NCI-H187 treated with DMSO at 0.1 percent for 48 hours (cell line): ENCODE data around the gene SGSM2.

Source experiments
- DNase-seq: peaks from one replicate; lab custom pipeline; 2025; lab: John Stamatoyannopoulos, UW

Gene SGSM2

GRCh38 chr17:2387086-2388019 lies 50.1 kb downstream of the SGSM2 start:
- DNase-seq: no peak

GRCh38 chr17:2388020-2388682 lies 50.9 kb downstream of the SGSM2 start:
- DNase-seq: peak; percentile 69

- DNase-seq: no peak
Observed at GRCh38 chr17:2388683-2389055, 51.4 kb downstream of the SGSM2 start.

DNA sequence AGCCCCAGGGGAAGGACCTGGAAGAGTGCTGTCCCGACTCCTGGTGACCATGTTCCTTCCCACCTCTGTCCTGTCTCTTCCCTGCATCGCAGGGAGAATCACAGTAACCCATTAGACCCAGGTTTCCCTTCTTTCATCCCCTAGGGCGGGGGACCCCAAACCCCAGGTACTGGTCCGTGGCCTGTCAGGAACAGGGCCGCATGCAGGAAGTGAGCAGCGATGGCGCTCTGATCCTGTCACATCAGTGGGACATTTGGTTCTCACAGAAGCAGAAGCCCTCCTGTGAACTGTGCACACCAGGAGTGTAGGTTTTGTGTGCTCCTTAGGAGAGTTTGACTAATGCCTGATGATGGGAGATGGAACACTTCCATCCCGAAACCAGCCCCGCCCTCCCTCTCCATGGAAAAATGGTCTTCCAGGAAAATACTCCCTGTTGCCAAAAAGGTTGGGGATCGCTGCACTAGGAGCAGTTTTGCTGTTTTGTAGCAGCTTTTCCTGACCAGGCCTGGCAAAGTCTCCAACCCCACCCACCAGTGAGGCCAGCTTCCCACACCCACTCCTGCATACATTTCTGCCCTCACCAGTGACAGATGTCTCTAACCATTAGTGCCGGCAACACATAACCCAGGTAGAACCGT lies 53.0 kb downstream of the SGSM2 start:
- no peak for DNase-seq

DNA sequence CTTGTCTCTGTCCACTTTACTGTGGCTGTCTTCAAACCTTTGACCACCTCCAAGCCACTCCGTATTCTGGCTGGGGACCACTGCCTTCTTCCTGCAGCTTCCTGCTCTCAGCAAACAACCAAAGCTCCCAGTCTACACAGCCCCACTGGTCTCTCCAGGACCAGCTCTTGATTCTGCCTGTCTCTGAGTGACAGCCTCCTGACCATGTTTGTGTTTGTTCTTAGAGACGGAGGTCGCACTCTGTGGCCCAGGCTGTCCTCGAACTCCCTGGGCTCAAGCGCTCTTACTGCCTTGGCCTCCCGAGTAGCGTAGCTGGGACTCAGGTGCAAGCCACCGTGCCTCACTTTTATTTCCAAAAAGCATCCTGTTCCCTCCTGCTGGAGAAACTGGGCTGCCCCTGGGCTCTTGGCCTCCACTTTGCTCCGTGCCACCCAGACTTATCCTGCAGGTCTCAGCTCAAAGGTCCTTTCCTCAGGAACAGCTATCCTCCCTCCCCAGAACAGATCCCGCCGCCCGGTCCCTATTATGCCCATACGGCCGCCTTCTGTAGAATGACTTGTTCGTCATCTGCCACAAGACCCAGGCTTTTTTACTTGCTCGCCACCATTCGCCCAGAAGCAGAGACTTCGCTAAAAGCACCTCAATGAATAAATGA lies 54.4 kb downstream of the SGSM2 start:
- no peak for DNase-seq

GRCh38 chr17:2392252-2393173 lies 55.2 kb downstream of the SGSM2 start:
- no peak for DNase-seq

DNA sequence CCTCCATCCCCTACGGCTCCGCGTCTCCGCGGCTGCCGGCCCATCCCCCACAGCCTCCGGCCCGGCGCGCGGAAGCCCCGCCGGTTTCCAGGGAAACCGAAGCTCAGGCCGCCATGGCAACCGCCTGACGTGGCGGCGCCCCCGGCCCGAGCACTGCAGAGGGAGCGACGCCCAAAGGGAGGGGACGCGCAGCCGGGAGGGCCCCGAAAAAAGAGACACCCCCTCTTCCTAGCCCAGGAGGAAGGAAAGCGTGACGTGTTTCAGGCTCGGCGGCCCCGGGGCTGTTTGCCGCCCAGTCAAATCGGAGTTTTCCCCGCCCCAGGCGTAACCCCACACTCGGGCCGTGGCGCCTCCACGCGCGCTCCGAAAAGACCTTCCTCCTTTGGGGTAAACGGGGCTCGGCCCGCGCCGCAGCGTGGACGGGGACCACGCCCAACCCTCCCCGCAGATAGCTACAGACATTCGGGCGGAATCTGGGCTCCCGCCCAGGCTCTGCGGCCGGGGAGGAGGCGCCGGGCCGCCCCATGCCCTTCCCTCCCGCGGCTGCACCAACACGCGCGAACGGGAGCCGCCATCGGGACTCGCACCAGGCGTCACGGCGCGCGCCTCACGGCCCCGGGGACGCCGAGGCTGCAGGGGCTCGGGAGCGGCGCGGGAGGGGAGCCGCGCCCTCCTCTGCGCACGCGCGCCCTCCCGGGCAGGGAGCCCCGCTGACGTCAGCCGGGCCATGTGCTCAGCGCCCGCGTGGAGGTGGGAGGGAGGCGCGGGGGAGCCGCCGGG lies 56.1 kb downstream of the SGSM2 start:
- no peak for DNase-seq

DNA sequence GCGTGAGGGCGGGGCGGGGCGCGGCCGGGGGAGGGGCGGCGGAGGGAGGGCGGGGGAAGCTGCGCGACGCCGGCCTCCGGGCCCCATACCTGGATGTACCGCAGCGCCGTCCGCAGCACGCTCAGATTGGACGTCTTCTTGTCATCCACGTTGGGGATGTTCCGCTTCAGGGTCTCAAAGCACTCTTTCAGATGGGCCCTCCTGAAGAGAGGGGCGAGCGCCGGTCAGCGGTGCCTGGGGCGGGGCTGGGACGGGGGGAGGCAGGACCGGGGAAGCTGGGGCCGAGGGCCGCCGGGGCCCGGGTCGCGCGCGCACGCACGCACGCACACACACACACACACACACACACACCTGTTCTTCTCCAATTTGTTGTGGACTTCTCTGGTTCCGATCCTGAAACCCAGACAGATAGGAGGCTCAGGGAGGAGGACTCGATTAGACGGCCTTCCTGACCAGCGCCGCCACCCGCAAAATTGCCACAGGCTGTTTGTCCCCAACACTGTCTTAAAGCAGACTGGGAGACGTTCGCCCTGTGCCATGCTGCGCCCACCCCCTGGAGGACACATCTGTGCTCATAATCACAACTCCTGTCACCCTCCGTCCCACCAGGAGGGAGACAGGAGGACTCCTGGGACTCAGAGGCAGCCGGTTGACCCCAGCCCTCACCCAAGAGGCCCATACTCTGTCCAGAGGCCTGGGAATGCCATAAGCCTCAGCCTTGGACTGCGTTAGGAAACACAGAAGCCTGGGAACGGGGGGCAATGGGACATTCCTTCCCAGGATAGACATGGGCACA lies 56.9 kb downstream of the SGSM2 start:
- no peak for DNase-seq

DNA sequence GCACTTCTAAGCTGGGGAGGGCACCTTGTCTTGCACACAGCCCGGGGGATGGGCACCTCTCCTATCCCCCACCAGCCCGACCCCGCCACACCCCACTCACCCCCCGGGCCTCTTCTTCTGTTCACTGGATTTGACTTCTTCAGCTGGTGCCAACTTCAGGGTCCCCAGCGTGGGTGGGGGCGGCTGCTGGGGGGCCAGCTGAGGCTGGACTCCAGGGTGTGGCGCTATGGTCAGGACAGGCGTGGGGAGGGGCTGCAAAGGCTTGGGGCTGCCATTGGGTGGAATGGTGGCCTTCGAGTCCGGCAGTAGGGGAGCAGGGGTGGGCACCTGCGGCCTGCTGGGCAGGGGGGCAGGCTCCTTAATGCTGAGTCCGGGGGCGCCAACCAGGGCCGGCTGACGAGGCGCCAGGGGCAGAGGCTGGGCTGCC lies 57.5 kb downstream of the SGSM2 start:
- no peak for DNase-seq

DNA sequence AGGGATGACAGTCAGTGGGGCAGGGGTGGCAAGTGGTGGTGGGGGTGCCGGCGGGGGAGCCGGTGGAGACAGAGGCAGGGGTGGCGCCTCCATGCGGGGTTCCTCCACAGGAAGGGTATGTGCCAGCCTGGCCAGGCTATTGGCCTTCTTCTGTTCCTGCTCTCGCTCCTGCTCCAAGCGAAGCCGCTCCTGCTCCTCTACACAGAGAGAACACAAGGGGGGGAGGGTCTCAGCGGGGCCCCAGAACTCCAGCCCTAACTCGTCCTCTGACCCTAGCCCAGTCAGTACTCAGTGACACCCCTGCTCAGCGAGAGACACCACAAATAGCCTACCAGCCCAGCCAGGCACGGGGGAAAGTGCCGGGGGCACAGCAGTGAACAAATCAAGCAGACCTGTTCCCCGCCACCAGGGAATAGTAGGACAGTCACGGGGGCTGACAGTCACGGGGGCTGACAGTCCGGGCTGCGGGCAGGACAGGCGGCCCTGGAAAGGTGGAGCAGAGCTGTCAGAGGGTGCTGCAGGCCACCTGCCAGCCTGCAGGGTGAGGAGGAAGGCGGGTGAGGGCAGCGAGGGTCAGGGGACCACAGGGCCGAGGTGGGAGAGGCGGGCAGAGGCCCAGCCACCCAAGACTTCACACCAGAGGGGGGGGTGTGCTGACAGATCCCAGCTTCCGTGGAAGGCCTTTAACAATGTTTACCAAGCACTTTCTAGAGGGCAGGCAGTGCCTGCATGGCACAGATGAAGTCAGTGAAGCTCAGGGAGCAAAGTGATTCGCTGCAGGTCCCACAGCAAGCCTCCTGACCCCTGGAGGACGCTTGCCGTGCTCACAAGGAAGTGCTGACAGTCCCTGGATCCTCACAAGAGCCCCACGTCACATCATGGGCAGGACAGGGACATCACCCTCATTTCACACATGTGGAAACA lies 58.2 kb downstream of the SGSM2 start:
- no peak for DNase-seq

GRCh38 chr17:2396192-2396567 lies 58.9 kb downstream of the SGSM2 start:
- DNase-seq: no peak

DNA sequence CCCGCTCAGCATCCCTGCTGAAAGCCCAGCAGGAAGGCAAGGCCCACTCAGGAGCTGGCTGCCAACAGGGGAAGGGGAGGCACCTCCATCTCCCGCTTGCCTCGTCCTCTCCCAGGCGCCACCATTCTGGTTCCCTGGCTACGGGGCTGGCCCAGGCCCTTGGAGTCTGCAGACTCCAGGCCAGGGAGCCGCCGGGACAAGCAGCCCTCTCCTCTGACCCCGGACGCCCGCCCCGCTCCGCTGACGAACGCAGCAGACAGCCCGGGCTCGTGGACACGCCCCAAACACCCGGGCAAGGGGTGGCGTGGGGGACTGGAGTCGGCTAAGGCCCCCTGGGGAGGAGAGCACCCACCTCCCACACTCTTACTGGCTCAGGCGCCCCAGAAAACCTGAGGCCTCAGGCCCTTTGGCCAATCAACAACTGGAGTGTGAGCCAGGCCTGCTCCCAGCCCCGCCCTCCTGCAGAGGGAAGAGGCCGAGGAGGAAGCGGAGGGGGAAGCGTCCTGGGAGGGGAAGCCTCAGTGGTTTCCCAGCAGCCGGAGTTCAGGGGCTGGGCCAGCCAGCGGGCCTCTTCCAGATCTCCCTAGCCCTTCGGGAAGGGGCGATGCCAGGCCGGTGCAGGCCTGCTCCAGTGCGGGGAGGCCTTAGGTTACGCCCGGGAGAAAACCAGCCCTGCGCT lies 59.4 kb downstream of the SGSM2 start:
- no peak for DNase-seq

DNA sequence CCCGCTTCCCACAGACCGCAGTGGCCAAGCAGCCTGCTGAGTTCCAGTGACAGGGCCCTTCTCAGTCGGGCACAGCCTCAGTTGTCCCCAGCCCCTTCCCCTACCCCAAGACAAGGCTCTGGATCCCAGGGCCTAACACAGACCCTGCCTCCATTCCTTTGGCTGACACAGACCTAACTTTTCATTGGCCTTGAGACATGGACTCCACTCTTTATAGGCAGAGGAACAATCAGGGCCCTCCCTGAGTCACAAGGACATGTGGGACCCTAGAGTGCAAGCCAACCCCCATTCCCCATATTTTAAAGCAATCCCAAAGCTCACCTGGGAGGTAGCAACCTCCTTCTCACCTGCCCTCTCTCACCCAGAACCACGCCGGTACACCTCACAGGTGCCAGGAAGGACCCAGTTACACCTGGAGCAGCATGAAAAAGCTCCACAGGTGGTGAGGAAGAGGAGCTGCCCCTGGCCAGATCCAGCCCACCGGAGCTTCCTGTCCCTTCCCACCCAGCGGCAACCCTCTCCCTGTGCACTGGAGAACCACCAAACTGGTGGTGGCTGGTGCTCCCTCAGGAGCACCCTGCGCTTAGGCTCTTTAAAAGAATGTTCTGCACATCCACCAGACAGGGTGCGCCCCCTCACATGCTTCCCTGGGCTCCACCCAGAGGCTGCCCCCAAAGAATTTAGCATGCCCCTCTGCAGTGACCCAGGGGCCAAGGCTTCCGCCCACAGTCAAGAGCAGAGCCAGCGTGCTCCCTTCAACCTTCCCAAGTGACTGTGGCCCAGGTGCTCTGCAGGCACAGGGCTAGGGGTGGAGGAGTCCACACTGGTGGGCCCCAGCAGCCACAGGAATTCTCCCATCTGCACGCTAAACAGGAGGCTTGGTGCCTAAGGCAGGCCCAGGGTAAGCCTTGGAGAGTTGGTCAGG lies 60.2 kb downstream of the SGSM2 start:
- DNase-seq: no peak

- DNase-seq: no peak
Observed at GRCh38 chr17:2398182-2398581, 60.9 kb downstream of the SGSM2 start.

GRCh38 chr17:2398655-2399571 lies 61.6 kb downstream of the SGSM2 start:
- no peak for DNase-seq
